WI38 (cell line): ENCODE data around the gene FXR2.
"Not testable (repeated sequence)": the region's sequence is repeated elsewhere in the genome, so short reads cannot be mapped to it uniquely, and the experiment has no call there.

ENCODE experiments used
- H3K4me3 ChIP-seq: 2 replicates; pipeline ENCODE4 v1.5.1; 2011; ENCODE audit warnings: low read depth, mild to moderate bottlenecking, control low read depth, low read length
- TF ChIP-seq, protein P1 (sequence below): IDR thresholded peaks from 2 replicates; pipeline ENCODE4 v1.5.1; 2012; ENCODE audit warnings: low read depth, mild to moderate bottlenecking, control low read depth, low read length

Gene FXR2

DNA sequence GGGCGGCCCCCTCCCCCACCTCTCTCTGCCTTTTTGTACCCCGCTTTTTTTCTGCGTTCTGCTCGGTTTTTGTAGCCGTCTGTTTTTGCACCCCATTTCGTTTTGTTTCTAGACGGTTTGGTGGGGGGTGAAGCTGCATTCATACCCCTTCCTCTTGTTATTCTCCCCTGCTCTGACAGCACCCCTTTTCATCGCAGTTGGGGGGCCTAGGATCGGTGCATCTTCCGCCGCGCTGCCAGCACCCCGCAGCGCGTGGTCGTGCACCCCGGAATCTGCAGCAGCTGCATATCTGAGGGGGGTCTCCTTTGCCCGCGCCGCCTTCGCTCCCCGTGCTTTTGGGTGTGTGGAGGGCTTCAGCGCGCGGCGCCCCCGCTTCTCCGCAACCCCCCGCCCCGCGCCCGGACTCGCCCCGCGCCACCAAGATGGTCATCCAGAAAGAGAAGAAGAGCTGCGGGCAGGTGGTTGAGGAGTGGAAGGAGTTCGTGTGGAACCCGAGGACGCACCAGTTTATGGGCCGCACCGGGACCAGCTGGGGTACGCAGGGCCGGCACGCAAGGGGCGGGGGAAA, 36.5 kb upstream of the FXR2 start:
- TF ChIP-seq, protein P1, sequence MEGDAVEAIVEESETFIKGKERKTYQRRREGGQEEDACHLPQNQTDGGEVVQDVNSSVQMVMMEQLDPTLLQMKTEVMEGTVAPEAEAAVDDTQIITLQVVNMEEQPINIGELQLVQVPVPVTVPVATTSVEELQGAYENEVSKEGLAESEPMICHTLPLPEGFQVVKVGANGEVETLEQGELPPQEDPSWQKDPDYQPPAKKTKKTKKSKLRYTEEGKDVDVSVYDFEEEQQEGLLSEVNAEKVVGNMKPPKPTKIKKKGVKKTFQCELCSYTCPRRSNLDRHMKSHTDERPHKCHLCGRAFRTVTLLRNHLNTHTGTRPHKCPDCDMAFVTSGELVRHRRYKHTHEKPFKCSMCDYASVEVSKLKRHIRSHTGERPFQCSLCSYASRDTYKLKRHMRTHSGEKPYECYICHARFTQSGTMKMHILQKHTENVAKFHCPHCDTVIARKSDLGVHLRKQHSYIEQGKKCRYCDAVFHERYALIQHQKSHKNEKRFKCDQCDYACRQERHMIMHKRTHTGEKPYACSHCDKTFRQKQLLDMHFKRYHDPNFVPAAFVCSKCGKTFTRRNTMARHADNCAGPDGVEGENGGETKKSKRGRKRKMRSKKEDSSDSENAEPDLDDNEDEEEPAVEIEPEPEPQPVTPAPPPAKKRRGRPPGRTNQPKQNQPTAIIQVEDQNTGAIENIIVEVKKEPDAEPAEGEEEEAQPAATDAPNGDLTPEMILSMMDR: no peak
- H3K4me3 ChIP-seq: 0 out of 2 replicates have a peak overlapping the region, but pooled peaks have one; percentile 20

DNA sequence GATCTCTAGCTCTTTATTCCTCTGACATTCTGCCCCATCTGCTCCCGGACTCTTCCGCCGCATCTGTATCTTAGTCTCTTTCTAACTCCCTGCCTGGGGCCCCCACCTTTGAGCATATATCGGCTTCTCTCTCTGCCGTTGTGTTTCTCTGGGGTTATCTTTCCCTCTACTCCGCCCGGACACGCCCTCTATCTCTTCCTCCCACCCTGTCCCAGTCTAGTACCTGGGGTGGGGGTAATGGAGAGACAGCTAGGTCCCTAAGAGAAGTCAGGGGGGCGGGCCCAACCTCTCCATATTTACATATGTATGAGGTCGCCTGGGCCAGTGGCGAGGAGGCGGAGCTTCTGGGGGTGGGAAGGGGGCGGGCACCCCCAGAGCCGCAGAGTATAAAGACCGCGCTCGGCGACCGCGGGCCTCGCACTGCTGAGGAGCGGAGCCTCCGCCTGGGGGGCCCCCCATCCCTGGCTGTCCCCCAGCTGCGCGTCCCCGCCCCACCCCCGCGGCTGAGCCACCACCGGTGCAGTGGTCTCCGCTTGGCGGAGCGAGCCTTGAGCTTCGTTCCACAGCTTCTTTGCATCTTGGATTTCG, 35.9 kb upstream of the FXR2 start, which contains the start of gene ATP1B2:
Gene ATP1B2 (plus strand): TSS at position 418 of the 588 bp plus-strand sequence. CDS start 593 bp downstream, outside the sequence.
- TF ChIP-seq, protein P1: no peak
- 0 out of 2 replicates have a peak within 1 kb of the TSS, but pooled peaks have one; percentile 20 for H3K4me3 ChIP-seq

DNA sequence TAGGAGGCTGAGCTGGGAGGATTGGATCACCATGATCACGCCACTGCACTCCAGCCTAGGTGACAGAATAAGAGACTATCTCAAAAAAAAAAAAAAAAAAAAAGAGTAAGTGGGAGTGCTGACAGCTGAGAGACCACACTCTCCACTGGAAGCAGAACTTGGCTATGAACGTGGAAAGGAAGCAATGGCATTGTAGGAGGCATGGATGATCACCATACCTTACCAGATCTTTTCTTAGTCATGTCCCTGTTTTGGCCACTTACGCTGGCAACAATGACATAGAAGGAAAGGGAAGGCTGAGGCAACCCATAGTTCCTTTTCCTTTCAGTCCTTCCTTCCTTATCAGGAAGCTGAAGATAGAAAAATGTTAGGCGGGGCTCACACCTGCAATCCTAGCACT, 32.3 kb upstream of the FXR2 start:
- no peak overlapping the region for H3K4me3 ChIP-seq
- TF ChIP-seq, protein P1: no peak

DNA sequence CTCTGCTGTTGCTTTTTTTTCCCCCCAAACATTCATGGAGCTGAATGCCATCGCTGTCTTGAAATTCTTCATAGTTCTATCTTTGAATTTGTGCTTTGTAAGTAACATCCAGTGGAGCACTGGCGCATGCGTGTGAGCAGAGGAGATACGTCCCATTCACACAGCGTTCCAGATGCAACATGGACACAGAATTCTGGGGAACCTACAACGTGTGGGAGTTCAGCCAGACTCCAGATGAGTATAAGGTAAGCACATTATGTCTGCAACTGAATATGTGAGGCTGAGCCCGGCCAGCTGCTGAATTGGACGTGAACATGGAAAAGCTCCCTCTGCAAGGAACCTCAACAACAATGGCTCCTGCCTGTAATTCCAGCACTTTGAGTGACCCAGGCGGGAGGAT, 31.8 kb upstream of the FXR2 start:
- H3K4me3 ChIP-seq: no peak overlapping the region
- TF ChIP-seq, protein P1: no peak

DNA sequence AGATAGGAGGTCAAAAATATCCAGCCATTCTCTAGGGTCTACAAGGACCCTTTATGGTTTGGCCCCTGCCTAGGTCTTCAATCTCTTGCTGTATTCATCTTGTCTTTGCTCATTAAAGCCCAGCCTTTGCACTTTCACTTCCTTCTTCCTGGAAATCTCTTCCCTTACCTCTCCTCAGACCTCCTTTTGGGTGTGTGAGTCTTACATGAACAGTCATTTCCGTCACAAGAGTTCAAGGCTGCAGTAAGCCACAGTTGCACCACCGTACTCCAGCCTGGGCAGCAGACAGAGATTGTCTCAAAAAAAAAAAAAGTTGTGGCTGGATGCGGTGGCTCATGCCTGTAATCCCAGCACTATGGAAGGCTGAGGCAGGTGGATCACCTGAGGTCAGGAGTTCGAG, 30.1 kb upstream of the FXR2 start:
- H3K4me3 ChIP-seq: no peak overlapping the region
- TF ChIP-seq, protein P1: no peak

DNA sequence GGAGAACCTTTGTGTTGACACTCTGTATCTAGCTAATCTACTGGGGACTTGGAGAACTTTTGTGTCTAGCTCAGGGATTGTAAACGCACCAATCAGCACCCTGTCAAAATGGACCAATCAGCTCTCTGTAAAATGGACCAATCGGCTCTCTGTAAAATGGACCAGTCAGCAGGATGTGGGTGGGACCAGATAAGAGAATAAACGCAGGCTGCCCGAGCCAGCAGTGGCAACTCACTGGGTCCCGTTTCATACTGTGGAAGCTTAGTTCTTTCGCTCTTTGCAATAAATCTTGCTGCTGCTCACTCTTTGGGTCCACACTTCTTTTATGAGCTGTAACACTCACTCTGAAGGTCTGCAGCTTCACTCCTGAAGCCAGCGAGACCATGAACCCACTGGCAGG, 26.9 kb upstream of the FXR2 start:
- not testable (repeated sequence) for H3K4me3 ChIP-seq

DNA sequence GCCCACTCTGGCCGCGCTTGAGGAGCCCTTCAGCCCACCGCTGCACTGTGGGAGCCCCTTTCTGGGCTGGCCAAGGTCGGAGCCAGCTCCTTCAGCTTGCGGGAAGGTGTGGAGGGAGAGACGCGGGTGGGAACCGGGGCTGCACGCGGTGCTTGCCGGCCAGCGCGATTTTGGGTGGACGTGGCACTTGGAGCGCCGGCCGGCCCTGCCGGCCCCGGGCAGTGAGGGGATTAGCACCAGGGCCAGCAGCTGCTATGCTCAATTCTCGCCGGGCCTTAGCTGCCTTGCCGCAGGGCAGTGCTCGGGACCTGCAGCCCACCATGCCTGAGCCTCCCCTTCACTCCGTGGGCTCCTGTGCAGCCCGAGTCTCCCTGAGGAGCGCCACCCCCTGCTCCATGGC, 26.1 kb upstream of the FXR2 start:
- TF ChIP-seq, protein P1: no peak
- no peak overlapping the region for H3K4me3 ChIP-seq

DNA sequence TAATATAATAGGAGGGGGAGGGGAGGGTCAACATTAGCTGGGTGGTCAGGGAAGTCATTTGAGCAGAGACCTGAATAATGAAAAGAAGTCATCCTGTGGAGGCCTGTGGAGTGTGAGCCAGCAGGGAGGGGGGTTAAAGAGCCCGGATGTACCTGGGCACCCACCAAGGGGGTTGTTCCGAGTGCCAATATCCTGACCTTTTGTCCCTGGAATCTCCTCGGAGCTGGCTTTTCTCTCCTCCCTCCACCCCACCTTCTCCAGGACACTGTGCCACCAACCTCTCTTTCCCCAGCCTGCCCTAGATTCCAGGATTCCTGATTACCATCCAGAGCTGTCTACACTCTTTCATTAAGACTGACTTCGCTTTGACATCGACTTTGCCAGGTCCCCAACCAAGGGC, 21.5 kb upstream of the FXR2 start:
- H3K4me3 ChIP-seq: no peak overlapping the region
- TF ChIP-seq, protein P1: no peak
